K562 (cell line): ENCODE data around the gene ACOX1. TPM values are rescaled to one million over a fixed set of nuclear protein-coding genes. Genes with fewer than 3 reads are reported as not detected.

Experiments
- CREBBP ChIP-seq: IDR thresholded peaks from one replicate; pipeline ENCODE4 v1.6.1; 2012; ENCODE audit warnings: low read depth, mild to moderate bottlenecking, control low read depth, inconsistent platforms, low read length
- DPF2 ChIP-seq: fragments of 450-650 bp; IDR thresholded peaks from 2 replicates; pipeline ENCODE4 v1.6.1; 2016
- HIVEP1 ChIP-seq: fragments of 250-450 bp; sonication (Bioruptor Pico); IDR thresholded peaks from 2 replicates; pipeline ENCODE4 v1.4.0; 2020; ENCODE audit warnings: mild to moderate bottlenecking
- ILK ChIP-seq: fragments of 450-650 bp; IDR thresholded peaks from 2 replicates; pipeline ENCODE4 v1.6.1; 2016; ENCODE audit warnings: missing genetic modification characterization, low read depth, mild to moderate bottlenecking, missing compliant biosample characterization, moderate library complexity, borderline replicate concordance
- MAX ChIP-seq: sonication (generic); formaldehyde crosslinking; IDR thresholded peaks from 2 replicates; pipeline ENCODE4 v1.9.0; 2022; ENCODE audit warnings: mild to moderate bottlenecking, missing genetic modification reagents
- MEF2A ChIP-seq: IDR thresholded peaks from 2 replicates; pipeline ENCODE4 v1.6.1; 2011; ENCODE audit warnings: low read depth, mild to moderate bottlenecking, low read length, moderate library complexity; ENCODE audit not compliant: control insufficient read depth
- PCBP2 ChIP-seq: fragments of 200-400 bp; formaldehyde crosslinking; IDR thresholded peaks from 2 replicates; pipeline ENCODE4 v1.6.1; 2018; ENCODE audit warnings: low read length, low read depth, mild to moderate bottlenecking, moderate library complexity; ENCODE audit not compliant: poor library complexity, severe bottlenecking
- PHB2 ChIP-seq: fragments of 450-650 bp; IDR thresholded peaks from 2 replicates; pipeline ENCODE4 v1.6.1; 2017; ENCODE audit warnings: low read depth
- RB1 ChIP-seq: fragments of 450-650 bp; IDR thresholded peaks from 2 replicates; pipeline ENCODE4 v1.6.1; 2017; ENCODE audit warnings: low read depth, mild to moderate bottlenecking
- RBM15 ChIP-seq: fragments of 200-400 bp; formaldehyde crosslinking; IDR thresholded peaks from 2 replicates; pipeline ENCODE4 v1.6.1; 2018; ENCODE audit warnings: mild to moderate bottlenecking, low read length, moderate library complexity; ENCODE audit not compliant: insufficient read depth
- SNRNP70 ChIP-seq: fragments of 200-400 bp; formaldehyde crosslinking; optimal IDR thresholded peaks from 2 replicates; pipeline ENCODE3; 2017; ENCODE audit warnings: low read depth, low read length
- SRSF9 ChIP-seq: fragments of 200-400 bp; formaldehyde crosslinking; IDR thresholded peaks from 2 replicates; pipeline ENCODE4 v1.6.1; 2017; ENCODE audit warnings: low read depth, low read length, borderline replicate concordance
- ZFX ChIP-seq: sonication (generic); formaldehyde crosslinking; IDR thresholded peaks from 2 replicates; pipeline ENCODE4 v1.8.0; 2022; ENCODE audit warnings: mild to moderate bottlenecking, missing genetic modification reagents, moderate library complexity
- ZMIZ1 ChIP-seq, 2 experiments: fragments of 150-350 bp in 1 of 2; IDR thresholded peaks; 2 replicates each; pipeline ENCODE4 v1.6.1; 2012 to 2016; ENCODE audit warnings: low read depth in 2 of 2, low read length in 2 of 2, mild to moderate bottlenecking in 1 of 2, moderate library complexity in 1 of 2
- ZNF175 ChIP-seq: fragments of 200-800 bp; sonication (Bioruptor generic); IDR thresholded peaks from 2 replicates; pipeline ENCODE4 v1.6.1; 2016; ENCODE audit warnings: low read depth, mild to moderate bottlenecking, missing genetic modification characterization, missing compliant biosample characterization
- ZNF407 ChIP-seq: fragments of 450-650 bp; IDR thresholded peaks from 2 replicates; pipeline ENCODE4 v1.6.1; 2016; ENCODE audit warnings: low read depth
- polyA plus RNA-seq, 8 experiments: library from polyadenylated mRNA; depleted of rRNA in 4 of 8; stranded (reverse) in 5 of 8; unstranded in 3 of 8; fragments of >200 nt; fragmentation: Nextera tagmentation in 2 of 8; fragmentation: Illumina TruSeq in 1 of 8; extraction: Ambion mirVana in 2 of 8; extraction: Trizol in 1 of 8; gene quantifications; 2 replicates each; pipeline versions ENCODE4 v1.2.1 to v1.2.3, GENCODE V29; 2011 to 2014; ENCODE audit warnings: inconsistent platforms in 1 of 8, missing spikeins in 1 of 8
- total RNA-seq, 7 experiments: library from RNA; depleted of rRNA in 6 of 7; stranded (reverse); fragments of >200 nt in 6 of 7; fragmentation: Illumina TruSeq in 2 of 7; extraction: Trizol in 2 of 7; gene quantifications; 2 replicates each; pipeline versions ENCODE4 v1.2.1 to v1.2.3, GENCODE V29; 2011 to 2021; ENCODE audit warnings: low replicate concordance in 1 of 7

ACOX1 gene
- total and polyA plus RNA-seq, 9 of the 15 experiments (the other 6 are each of a cell fraction or from before 2014, with no cell fraction given), result 7.8 to 24.1 (median 14.5) TPM

- TF ChIP-seq ZNF175 (CRISPR knock-in tag) (0 out of 2 replicates have a peak, but pooled peaks have one; percentile 47), CREBBP (no peak), PCBP2 (no peak), ZFX (CRISPR knock-in tag) (peak; percentile 99), ZNF407 (no peak), MEF2A (no peak), DPF2 (no peak), MAX (CRISPR knock-in tag) (peak; percentile 88), SRSF9 (no peak), SNRNP70 (no peak), ILK (tag) (no peak), RBM15 (no peak), RB1 (peak; percentile 97), ZMIZ1 (IDR thresholded peaks at IDR 0.05; ENCODE audit: low read depth in 2 of 2, low read length in 2 of 2) (peak; percentile 32 to 52; a peak in 1 of 4 replicates), PHB2 (no peak), HIVEP1 (peak; percentile 41; the same call in 1 of the 2 replicates)
Observed at GRCh38 chr17:75940727-75941441, 38.1 kb downstream of the ACOX1 start, which contains the start of gene FBF1 (continued).
